Esophagus muscularis mucosa (tissue), 4 donors: ENCODE data around the gene PCK1.

ENCODE experiments used
- CTCF ChIP-seq, 3 experiments: fragments of 200-600 bp in 2 of 3; fragments of 450-650 bp in 1 of 3; sonication (generic) in 2 of 3; IDR thresholded peaks; one replicate each; pipeline ENCODE4 v1.5.1; 2017 to 2019; ENCODE audit warnings: antibody characterized with exemption in 3 of 3, mild to moderate bottlenecking in 2 of 3, moderate library complexity in 1 of 3
- EP300 ChIP-seq: sonication (generic); formaldehyde crosslinking; IDR thresholded peaks from one replicate; pipeline ENCODE4 v1.6.1; 2017; ENCODE audit warnings: antibody characterized with exemption
- POLR2A ChIP-seq: fragments of 450-650 bp; IDR thresholded peaks from one replicate; pipeline ENCODE4 v1.6.1; 2017; ENCODE audit warnings: antibody characterized with exemption, moderate library complexity, mild to moderate bottlenecking, low read depth

GRCh38 chr20:57540890-57541580 lies 19.9 kb upstream of the PCK1 start:
- TF ChIP-seq CTCF (IDR thresholded peaks at IDR 0.05), result no peak
- TF ChIP-seq POLR2A, result no peak
- no peak for TF ChIP-seq EP300
